Measurements from ENCODE around the gene ID4.
A peak's percentile ranks its signal among the peaks of the same experiment; 100 is the strongest.

Gene ID4

DNA sequence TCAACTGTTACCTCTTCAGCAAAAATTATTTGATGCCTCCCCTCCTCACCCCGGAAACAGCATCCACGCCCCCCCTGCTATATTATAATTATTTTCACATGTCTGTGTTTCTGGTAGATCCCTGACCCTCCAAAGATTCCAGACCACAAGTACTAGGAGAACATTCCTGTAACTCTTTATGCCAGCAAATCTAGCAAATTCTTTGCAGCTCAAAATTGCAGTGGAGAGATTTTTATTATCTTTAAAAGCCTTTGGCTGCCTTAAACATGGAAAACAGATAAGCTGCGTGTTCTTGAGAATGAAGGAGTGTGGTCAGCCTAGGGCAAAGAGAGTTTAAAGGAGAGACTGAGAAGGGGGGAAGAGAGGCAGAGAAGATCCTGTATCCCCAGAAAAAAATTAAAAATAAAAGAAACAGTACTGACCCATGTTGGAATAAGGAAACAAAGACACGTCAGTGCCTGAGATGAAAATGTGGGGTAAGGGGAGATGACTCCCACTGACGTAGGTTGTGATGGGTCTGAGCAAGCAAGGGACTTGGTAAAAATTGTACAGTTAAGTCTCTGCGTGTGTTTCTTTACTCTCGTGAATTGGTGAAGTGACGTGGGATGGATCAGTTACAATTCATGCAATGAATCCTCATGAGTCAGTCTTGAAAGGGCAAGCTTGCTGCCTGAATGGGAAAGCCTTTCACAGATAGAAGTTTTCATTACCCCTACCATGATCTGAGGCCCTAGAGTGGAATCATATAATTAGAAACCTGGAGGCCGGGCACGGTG is 8.3 kb downstream of the ID4 start:
- Histone ChIP-seq H3K4me2 (ENCODE audit: low read depth, low read length) (no peak overlapping the region), H3K36me3 (replicated peaks; ENCODE audit: insufficient read depth, low read length) (no peaks in the 10 kb centered on the region), H3K4me1 (ENCODE audit: low read length) (no peaks in the 10 kb centered on the region), H3F3A (ENCODE audit: insufficient read depth, low read length) (no peaks in the 10 kb centered on the region), H4K20me1 (ENCODE audit: insufficient read depth, low read length) (no peaks in the 10 kb centered on the region), H3K9me3 (replicated peaks; ENCODE audit: insufficient read depth, low read length) (no peaks in the 10 kb centered on the region), H2AFZ (ENCODE audit: low read length) (no peak overlapping the region), H3K4me3 (ENCODE audit: low read length) (no peak overlapping the region), H3K9me2 (replicated peaks; ENCODE audit: insufficient read depth, low read length) (no peaks in the 10 kb centered on the region), H3K27me3 (replicated peaks; ENCODE audit: insufficient read depth, low read length) (no peaks in the 10 kb centered on the region), H3K9ac (ENCODE audit: low read length) (no peak overlapping the region), H3K79me2 (ENCODE audit: low read length) (no peaks in the 10 kb centered on the region), H3K27ac (ENCODE audit: low read length) (no peak overlapping the region)
- TF ChIP-seq EZH2phosphoT487 (IDR thresholded peaks at IDR 0.05; ENCODE audit: low read length), result no peak
- TF ChIP-seq EZH2 (optimal IDR thresholded peaks at IDR 0.05; ENCODE audit: low read depth, low read length), result no peak
- no peak for TF ChIP-seq CTCF (IDR thresholded peaks at IDR 0.05; ENCODE audit: low read length)
- DNase-seq, result no peak

DNA sequence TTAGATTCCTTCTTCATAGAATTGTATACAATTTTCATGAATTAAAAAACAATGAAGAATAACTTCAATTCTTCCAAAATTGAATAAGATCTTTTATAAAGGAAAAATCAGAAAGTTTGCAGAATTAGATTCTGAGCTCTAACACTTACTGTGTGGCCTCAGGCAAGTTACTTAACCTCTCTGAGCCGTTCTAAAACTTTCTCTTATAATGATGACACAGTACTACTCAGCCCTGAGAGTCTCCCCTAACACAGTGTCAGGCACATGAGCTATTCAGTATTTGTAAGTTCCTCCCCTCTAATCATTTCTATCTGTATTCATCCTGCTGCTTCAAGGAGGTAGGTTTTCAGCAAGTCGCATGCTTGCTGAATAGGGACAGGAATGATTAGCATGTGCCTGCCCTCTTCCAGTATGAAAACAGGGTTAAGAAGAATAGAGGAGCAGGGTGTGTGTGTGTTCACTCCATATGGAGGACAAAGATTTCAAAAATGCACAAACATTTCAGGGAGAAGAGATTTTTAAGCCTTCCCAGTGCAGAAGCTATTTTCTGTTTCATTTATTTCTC is 11.4 kb downstream of the ID4 start:
- H3K27ac ChIP-seq (ENCODE audit: low read length), result no peak overlapping the region
- no peak overlapping the region for H2AFZ ChIP-seq (ENCODE audit: low read length)
- H3K9ac ChIP-seq (ENCODE audit: low read length), result no peak overlapping the region
- no peak overlapping the region for H3K4me2 ChIP-seq (ENCODE audit: low read depth, low read length)
- TF ChIP-seq CTCF (IDR thresholded peaks at IDR 0.05; ENCODE audit: low read length), result no peak
- TF ChIP-seq EZH2 (optimal IDR thresholded peaks at IDR 0.05; ENCODE audit: low read depth, low read length), result no peak
- DNase-seq, result no peak
- no peaks in the 10 kb centered on the region for H3K9me3 ChIP-seq (replicated peaks; ENCODE audit: insufficient read depth, low read length)
- no peaks in the 10 kb centered on the region for H3F3A ChIP-seq (ENCODE audit: insufficient read depth, low read length)
- H3K79me2 ChIP-seq (ENCODE audit: low read length), result no peaks in the 10 kb centered on the region
- H4K20me1 ChIP-seq (ENCODE audit: insufficient read depth, low read length), result no peaks in the 10 kb centered on the region
- H3K36me3 ChIP-seq (replicated peaks; ENCODE audit: insufficient read depth, low read length), result no peaks in the 10 kb centered on the region
- no peaks in the 10 kb centered on the region for H3K9me2 ChIP-seq (replicated peaks; ENCODE audit: insufficient read depth, low read length)
- no peaks in the 10 kb centered on the region for H3K27me3 ChIP-seq (replicated peaks; ENCODE audit: insufficient read depth, low read length)
- H3K4me1 ChIP-seq (ENCODE audit: low read length), result no peaks in the 10 kb centered on the region
- H3K4me3 ChIP-seq (ENCODE audit: low read length), result no peak overlapping the region

GRCh38 chr6:19849196-19849595 is 12.0 kb downstream of the ID4 start:
- TF ChIP-seq EZH2 (optimal IDR thresholded peaks at IDR 0.05; ENCODE audit: low read depth, low read length) (no peak), CTCF (IDR thresholded peaks at IDR 0.05; ENCODE audit: low read length) (no peak), EZH2phosphoT487 (IDR thresholded peaks at IDR 0.05; ENCODE audit: low read length) (no peak)
- Histone ChIP-seq H3K9me2 (replicated peaks; ENCODE audit: insufficient read depth, low read length) (no peaks in the 10 kb centered on the region), H3K4me1 (ENCODE audit: low read length) (no peaks in the 10 kb centered on the region), H3K9me3 (replicated peaks; ENCODE audit: insufficient read depth, low read length) (no peaks in the 10 kb centered on the region), H4K20me1 (ENCODE audit: insufficient read depth, low read length) (no peaks in the 10 kb centered on the region), H3K36me3 (replicated peaks; ENCODE audit: insufficient read depth, low read length) (no peaks in the 10 kb centered on the region), H2AFZ (ENCODE audit: low read length) (no peak overlapping the region), H3F3A (ENCODE audit: insufficient read depth, low read length) (no peaks in the 10 kb centered on the region), H3K9ac (ENCODE audit: low read length) (no peak overlapping the region), H3K27ac (ENCODE audit: low read length) (no peak overlapping the region), H3K27me3 (replicated peaks; ENCODE audit: insufficient read depth, low read length) (no peaks in the 10 kb centered on the region), H3K79me2 (ENCODE audit: low read length) (no peaks in the 10 kb centered on the region), H3K4me3 (ENCODE audit: low read length) (no peak overlapping the region), H3K4me2 (ENCODE audit: low read depth, low read length) (no peak overlapping the region)
- peak; percentile 15 for DNase-seq

All from MM.1S (cell line).